ENCODE measurements around the gene CBFA2T3.

DNA sequence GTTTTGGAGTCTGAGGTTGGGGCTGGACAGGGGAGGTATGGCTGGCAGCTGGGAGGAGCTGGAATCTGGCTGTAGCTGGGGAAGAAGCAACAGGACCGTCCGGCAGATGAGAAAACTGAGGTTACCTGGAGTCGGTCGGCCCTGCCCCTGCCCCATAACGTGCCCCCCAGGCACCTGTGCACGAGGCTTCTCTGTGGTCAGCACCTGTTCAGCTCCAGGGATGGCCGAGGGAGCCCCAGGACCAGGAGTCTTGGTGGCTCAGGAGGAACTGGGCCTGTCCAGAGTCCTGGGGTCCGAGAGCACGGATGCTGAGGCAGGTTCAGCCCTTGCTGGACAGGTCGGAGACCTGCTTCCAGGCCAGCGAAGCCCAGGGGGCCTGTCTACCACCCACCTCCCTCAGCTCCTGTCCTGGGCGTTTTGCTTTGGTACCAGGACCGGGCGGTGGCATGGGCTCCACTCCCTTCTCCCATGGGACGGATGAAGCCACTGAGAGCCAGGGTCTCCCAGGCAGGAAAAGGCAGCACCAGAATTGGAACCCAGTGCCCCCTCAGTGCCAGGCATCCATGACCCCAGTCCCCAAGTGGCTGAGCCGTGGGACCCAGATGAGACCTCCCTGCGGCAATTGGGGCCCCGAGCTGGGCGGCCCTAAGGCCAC lies 17.1 kb upstream of the CBFA2T3 start:
- TF ChIP-seq, protein P1, sequence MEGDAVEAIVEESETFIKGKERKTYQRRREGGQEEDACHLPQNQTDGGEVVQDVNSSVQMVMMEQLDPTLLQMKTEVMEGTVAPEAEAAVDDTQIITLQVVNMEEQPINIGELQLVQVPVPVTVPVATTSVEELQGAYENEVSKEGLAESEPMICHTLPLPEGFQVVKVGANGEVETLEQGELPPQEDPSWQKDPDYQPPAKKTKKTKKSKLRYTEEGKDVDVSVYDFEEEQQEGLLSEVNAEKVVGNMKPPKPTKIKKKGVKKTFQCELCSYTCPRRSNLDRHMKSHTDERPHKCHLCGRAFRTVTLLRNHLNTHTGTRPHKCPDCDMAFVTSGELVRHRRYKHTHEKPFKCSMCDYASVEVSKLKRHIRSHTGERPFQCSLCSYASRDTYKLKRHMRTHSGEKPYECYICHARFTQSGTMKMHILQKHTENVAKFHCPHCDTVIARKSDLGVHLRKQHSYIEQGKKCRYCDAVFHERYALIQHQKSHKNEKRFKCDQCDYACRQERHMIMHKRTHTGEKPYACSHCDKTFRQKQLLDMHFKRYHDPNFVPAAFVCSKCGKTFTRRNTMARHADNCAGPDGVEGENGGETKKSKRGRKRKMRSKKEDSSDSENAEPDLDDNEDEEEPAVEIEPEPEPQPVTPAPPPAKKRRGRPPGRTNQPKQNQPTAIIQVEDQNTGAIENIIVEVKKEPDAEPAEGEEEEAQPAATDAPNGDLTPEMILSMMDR (conservative IDR thresholded peaks at IDR 0.05; ENCODE audit: low read length) = no peak
- no peak for TF ChIP-seq EZH2phosphoT487 (IDR thresholded peaks at IDR 0.05; ENCODE audit: borderline replicate concordance)

Data from Loucy (cell line).